Neural cell (in vitro differentiated cells): ENCODE results near the gene ACKR4. TPM values are rescaled to one million over a fixed set of nuclear protein-coding genes. Genes with fewer than 3 reads are reported as not detected.

Source experiments
- H2AFZ ChIP-seq: fragments of 200-600, 300-800 bp; sonication (generic), shearing (Covaris generic); 2 replicates; pipeline ENCODE4 v1.6.0; 2014; ENCODE audit warnings: low read depth, mild to moderate bottlenecking, antibody characterized with exemption, low read length, moderate library complexity
- H3F3A ChIP-seq: fragments of 200-600 bp; shearing (Covaris generic); 2 replicates; pipeline ENCODE4 v1.6.1; 2016; ENCODE audit warnings: mild to moderate bottlenecking, moderate library complexity, mixed read lengths, antibody characterized with exemption, low read length; ENCODE audit not compliant: insufficient read depth, poor library complexity, severe bottlenecking
- H3K27ac ChIP-seq: fragments of 200-600, 300-800 bp; sonication (generic), shearing (Covaris generic); 2 replicates; pipeline ENCODE4 v1.5.1; 2014; ENCODE audit warnings: mild to moderate bottlenecking, low read length, moderate library complexity
- H3K27me3 ChIP-seq: fragments of 300-800, 200-600 bp; sonication (generic), shearing (Covaris generic); 2 replicates; pipeline ENCODE4 v1.6.0; 2014; ENCODE audit warnings: mild to moderate bottlenecking, low read depth, low read length, moderate library complexity; ENCODE audit not compliant: insufficient read depth
- H3K36me3 ChIP-seq: fragments of 300-800, 200-600 bp; sonication (generic), shearing (Covaris generic); 2 replicates; pipeline ENCODE4 v1.5.1; 2014; ENCODE audit warnings: mild to moderate bottlenecking, antibody characterized with exemption, low read length, moderate library complexity; ENCODE audit not compliant: insufficient read depth
- H3K4me2 ChIP-seq: fragments of 300-800, 200-600 bp; sonication (generic), shearing (Covaris generic); 2 replicates; pipeline ENCODE4 v1.6.0; 2014; ENCODE audit warnings: mild to moderate bottlenecking, low read length
- H3K4me3 ChIP-seq: fragments of 300-800, 200-600 bp; sonication (generic), shearing (Covaris generic); 2 replicates; pipeline ENCODE4 v1.5.1; 2014; ENCODE audit warnings: mild to moderate bottlenecking, low read length, moderate library complexity
- H3K79me2 ChIP-seq: fragments of 200-600 bp; shearing (Covaris generic); replicated peaks from 2 replicates; pipeline ENCODE4 v1.6.0; 2014; ENCODE audit warnings: mild to moderate bottlenecking, low read length, moderate library complexity; ENCODE audit not compliant: insufficient read depth
- H3K9ac ChIP-seq: fragments of 300-800, 200-600 bp; sonication (generic), shearing (Covaris generic); 2 replicates; pipeline ENCODE4 v1.6.1; 2016; ENCODE audit warnings: mild to moderate bottlenecking, low read length, mixed read lengths
- H3K9me2 ChIP-seq: fragments of 200-600 bp; shearing (Covaris generic); 2 replicates; pipeline ENCODE4 v1.6.1; 2016; ENCODE audit warnings: mild to moderate bottlenecking, low read length, mixed read lengths; ENCODE audit not compliant: insufficient read depth
- H3K9me3 ChIP-seq: fragments of 200-600, 300-800 bp; sonication (generic), shearing (Covaris generic); 2 replicates; pipeline ENCODE4 v1.6.1; 2016; ENCODE audit warnings: mild to moderate bottlenecking, mixed run types, low read length, moderate library complexity, mixed read lengths
- H4K20me1 ChIP-seq: fragments of 200-600 bp; shearing (Covaris generic); 2 replicates; pipeline ENCODE4 v1.6.1; 2016; ENCODE audit warnings: mild to moderate bottlenecking, mixed run types; ENCODE audit not compliant: insufficient read depth
- EP300 ChIP-seq: fragments of 450-650 bp; conservative IDR thresholded peaks from 2 replicates; pipeline ENCODE4 v1.6.1; 2014; ENCODE audit warnings: antibody characterized with exemption, mild to moderate bottlenecking, moderate library complexity; ENCODE audit not compliant: poor library complexity, severe bottlenecking
- EZH2 ChIP-seq: fragments of 200-600, 300-800 bp; shearing (Covaris generic), sonication (generic); IDR thresholded peaks from 2 replicates; pipeline ENCODE4 v1.6.1; 2014; ENCODE audit warnings: antibody characterized with exemption, low read length, borderline replicate concordance, mild to moderate bottlenecking; ENCODE audit not compliant: insufficient read depth, poor library complexity, severe bottlenecking
- MXI1 ChIP-seq: fragments of 450-650 bp; conservative IDR thresholded peaks from 2 replicates; pipeline ENCODE4 v1.6.1; 2014; ENCODE audit warnings: antibody characterized with exemption, mild to moderate bottlenecking; ENCODE audit not compliant: poor library complexity, severe bottlenecking
- POLR2AphosphoS5 ChIP-seq: IDR thresholded peaks from 2 replicates; pipeline ENCODE4 v1.6.1; 2012
- RAD21 ChIP-seq: fragments of 450-650 bp; conservative IDR thresholded peaks from 2 replicates; pipeline ENCODE4 v1.6.1; 2014; ENCODE audit warnings: antibody characterized with exemption, mild to moderate bottlenecking, moderate library complexity
- SMC3 ChIP-seq: fragments of 450-650 bp; conservative IDR thresholded peaks from 2 replicates; pipeline ENCODE4 v1.6.1; 2014; ENCODE audit warnings: antibody characterized with exemption, mild to moderate bottlenecking, moderate library complexity; ENCODE audit not compliant: poor library complexity
- TAF1 ChIP-seq: IDR thresholded peaks from 2 replicates; pipeline ENCODE4 v1.6.1; 2012; ENCODE audit warnings: low read depth
- polyA plus RNA-seq: library from polyadenylated mRNA; depleted of rRNA; stranded (reverse); fragments of >200 nt; gene quantifications from 2 replicates; pipeline ENCODE4 v1.2.3, GENCODE V29; 2014
- TF ChIP-seq, protein P1 (sequence below): fragments of 450-650 bp; IDR thresholded peaks from 2 replicates; pipeline ENCODE4 v1.5.1; 2014; ENCODE audit warnings: antibody characterized with exemption, mild to moderate bottlenecking, moderate library complexity; ENCODE audit not compliant: poor library complexity, severe bottlenecking
- TF ChIP-seq, protein P2 (sequence below): IDR thresholded peaks from 2 replicates; pipeline ENCODE4 v1.6.1; 2012; ENCODE audit warnings: borderline replicate concordance

The ACKR4 gene
- polyA plus RNA-seq, 1 donor from 2014 or later: not detected

DNA sequence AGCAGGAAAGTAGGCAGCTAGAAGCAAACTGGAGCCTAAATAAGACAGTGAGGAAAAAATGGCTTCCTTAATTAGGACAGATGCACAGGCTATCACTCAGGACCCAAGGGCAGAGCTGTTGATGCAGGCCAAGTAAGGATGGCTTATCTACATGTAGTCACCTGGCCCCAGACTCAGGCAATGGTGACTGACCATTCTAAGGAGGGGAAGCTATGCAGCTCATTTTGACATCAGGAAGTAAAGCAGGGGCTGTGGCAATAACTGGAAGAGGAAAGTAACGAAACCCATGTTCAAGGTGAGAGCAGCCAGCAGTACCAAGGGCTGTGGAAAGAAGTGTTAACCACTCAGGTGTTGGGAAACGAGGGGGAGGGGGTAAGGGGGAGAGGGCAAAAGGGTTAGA, 46.3 kb downstream of the ACKR4 start:
- H3K36me3 ChIP-seq: peaks cover 4% of the 10 kb centered on the region
- H3K9ac ChIP-seq: no peak overlapping the region
- no peaks in the 10 kb centered on the region for H4K20me1 ChIP-seq
- no peaks in the 10 kb centered on the region for H3F3A ChIP-seq
- H3K79me2 ChIP-seq: no peaks in the 10 kb centered on the region
- no peak for TF ChIP-seq EP300
- TF ChIP-seq RAD21: no peak
- TF ChIP-seq, protein P1, sequence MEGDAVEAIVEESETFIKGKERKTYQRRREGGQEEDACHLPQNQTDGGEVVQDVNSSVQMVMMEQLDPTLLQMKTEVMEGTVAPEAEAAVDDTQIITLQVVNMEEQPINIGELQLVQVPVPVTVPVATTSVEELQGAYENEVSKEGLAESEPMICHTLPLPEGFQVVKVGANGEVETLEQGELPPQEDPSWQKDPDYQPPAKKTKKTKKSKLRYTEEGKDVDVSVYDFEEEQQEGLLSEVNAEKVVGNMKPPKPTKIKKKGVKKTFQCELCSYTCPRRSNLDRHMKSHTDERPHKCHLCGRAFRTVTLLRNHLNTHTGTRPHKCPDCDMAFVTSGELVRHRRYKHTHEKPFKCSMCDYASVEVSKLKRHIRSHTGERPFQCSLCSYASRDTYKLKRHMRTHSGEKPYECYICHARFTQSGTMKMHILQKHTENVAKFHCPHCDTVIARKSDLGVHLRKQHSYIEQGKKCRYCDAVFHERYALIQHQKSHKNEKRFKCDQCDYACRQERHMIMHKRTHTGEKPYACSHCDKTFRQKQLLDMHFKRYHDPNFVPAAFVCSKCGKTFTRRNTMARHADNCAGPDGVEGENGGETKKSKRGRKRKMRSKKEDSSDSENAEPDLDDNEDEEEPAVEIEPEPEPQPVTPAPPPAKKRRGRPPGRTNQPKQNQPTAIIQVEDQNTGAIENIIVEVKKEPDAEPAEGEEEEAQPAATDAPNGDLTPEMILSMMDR: no peak
- TF ChIP-seq, protein P2, sequence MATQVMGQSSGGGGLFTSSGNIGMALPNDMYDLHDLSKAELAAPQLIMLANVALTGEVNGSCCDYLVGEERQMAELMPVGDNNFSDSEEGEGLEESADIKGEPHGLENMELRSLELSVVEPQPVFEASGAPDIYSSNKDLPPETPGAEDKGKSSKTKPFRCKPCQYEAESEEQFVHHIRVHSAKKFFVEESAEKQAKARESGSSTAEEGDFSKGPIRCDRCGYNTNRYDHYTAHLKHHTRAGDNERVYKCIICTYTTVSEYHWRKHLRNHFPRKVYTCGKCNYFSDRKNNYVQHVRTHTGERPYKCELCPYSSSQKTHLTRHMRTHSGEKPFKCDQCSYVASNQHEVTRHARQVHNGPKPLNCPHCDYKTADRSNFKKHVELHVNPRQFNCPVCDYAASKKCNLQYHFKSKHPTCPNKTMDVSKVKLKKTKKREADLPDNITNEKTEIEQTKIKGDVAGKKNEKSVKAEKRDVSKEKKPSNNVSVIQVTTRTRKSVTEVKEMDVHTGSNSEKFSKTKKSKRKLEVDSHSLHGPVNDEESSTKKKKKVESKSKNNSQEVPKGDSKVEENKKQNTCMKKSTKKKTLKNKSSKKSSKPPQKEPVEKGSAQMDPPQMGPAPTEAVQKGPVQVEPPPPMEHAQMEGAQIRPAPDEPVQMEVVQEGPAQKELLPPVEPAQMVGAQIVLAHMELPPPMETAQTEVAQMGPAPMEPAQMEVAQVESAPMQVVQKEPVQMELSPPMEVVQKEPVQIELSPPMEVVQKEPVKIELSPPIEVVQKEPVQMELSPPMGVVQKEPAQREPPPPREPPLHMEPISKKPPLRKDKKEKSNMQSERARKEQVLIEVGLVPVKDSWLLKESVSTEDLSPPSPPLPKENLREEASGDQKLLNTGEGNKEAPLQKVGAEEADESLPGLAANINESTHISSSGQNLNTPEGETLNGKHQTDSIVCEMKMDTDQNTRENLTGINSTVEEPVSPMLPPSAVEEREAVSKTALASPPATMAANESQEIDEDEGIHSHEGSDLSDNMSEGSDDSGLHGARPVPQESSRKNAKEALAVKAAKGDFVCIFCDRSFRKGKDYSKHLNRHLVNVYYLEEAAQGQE: no peak
- no peak for TF ChIP-seq MXI1
- no peak for TF ChIP-seq POLR2AphosphoS5
- TF ChIP-seq TAF1: no peak
- no peak for TF ChIP-seq SMC3
- TF ChIP-seq EZH2: no peak
- no peak overlapping the region for H3K27ac ChIP-seq
- no peaks in the 10 kb centered on the region for H3K9me3 ChIP-seq
- no peak overlapping the region for H2AFZ ChIP-seq
- no peaks in the 10 kb centered on the region for H3K27me3 ChIP-seq
- H3K9me2 ChIP-seq: no peaks in the 10 kb centered on the region
- no peak overlapping the region for H3K4me3 ChIP-seq
- H3K4me2 ChIP-seq: no peak overlapping the region

- H3K36me3 ChIP-seq: peaks cover 4% of the 10 kb centered on the region
- no peaks in the 10 kb centered on the region for H3K9me3 ChIP-seq
- no peak overlapping the region for H2AFZ ChIP-seq
- H3F3A ChIP-seq: no peaks in the 10 kb centered on the region
- H3K4me3 ChIP-seq: no peak overlapping the region
- no peak overlapping the region for H3K9ac ChIP-seq
- no peaks in the 10 kb centered on the region for H3K9me2 ChIP-seq
- H4K20me1 ChIP-seq: no peaks in the 10 kb centered on the region
- H3K4me2 ChIP-seq: no peak overlapping the region
- no peaks in the 10 kb centered on the region for H3K79me2 ChIP-seq
- TF ChIP-seq TAF1 (no peak), MXI1 (no peak), POLR2AphosphoS5 (no peak)
- TF ChIP-seq, protein P2: no peak
- H3K27me3 ChIP-seq: no peaks in the 10 kb centered on the region
- no peak overlapping the region for H3K27ac ChIP-seq
Measured at GRCh38 chr3:132645058-132645457, 48.0 kb downstream of the ACKR4 start.
